Common myeloid progenitor, CD34-positive (primary cell): Measurements from ENCODE around the gene RPN2.

ENCODE experiments used
- CTCF ChIA-PET: fragments of 350-600 bp; sonication (Branson Sonifier 250); formaldehyde crosslinking; loops from one replicate; lab custom pipeline; 2021; ENCODE audit warnings: antibody characterized with exemption; lab: Charles Lee
- POLR2A ChIA-PET: fragments of 350-600 bp; sonication (Branson Sonifier 250); formaldehyde crosslinking; loops from one replicate; lab custom pipeline; 2021; ENCODE audit warnings: antibody characterized with exemption; lab: Charles Lee
- DNase-seq, 3 donors: peaks; one replicate each; pipeline versions ENCODE4 v3.0.0 to v3.0.0-alpha.2; 2013
- H3K27ac ChIP-seq, 2 experiments: 1 replicate in 1 of 2; 2 replicates in 1 of 2; pipeline ENCODE4 v1.7.0; 2013; ENCODE audit warnings: inconsistent platforms in 2 of 2, low read length in 2 of 2, mild to moderate bottlenecking in 2 of 2, low read depth in 1 of 2, moderate library complexity in 1 of 2; ENCODE audit not compliant: severe bottlenecking in 2 of 2, insufficient read depth in 1 of 2, poor library complexity in 1 of 2
- H3K27me3 ChIP-seq, 5 experiments: replicated peaks in 2 of 5; 1 replicate in 3 of 5; 2 replicates in 2 of 5; pipeline versions ENCODE4 v1.6.1 to v1.7.0; 2013; ENCODE audit warnings: low read length in 4 of 5, mild to moderate bottlenecking in 2 of 5, moderate library complexity in 2 of 5, inconsistent platforms in 1 of 5; ENCODE audit not compliant: insufficient read depth in 5 of 5, control insufficient read depth in 4 of 5
- H3K36me3 ChIP-seq, 4 experiments: 1 replicate in 2 of 4; 2 replicates in 2 of 4; pipeline versions ENCODE4 v1.6.1 to v1.7.0; 2013; ENCODE audit warnings: low read length in 3 of 4, control low read depth in 1 of 4, mild to moderate bottlenecking in 1 of 4; ENCODE audit not compliant: control insufficient read depth in 4 of 4, insufficient read depth in 4 of 4
- H3K4me1 ChIP-seq, 4 experiments: 1 replicate in 3 of 4; 2 replicates in 1 of 4; pipeline versions ENCODE4 v1.6.1 to v1.7.1; 2013; ENCODE audit warnings: low read length in 3 of 4, mild to moderate bottlenecking in 3 of 4, control low read depth in 1 of 4, inconsistent platforms in 1 of 4, moderate library complexity in 1 of 4; ENCODE audit not compliant: control insufficient read depth in 4 of 4, insufficient read depth in 4 of 4; ENCODE audit errors: control extremely low read depth in 1 of 4
- H3K4me3 ChIP-seq, 7 experiments: 1 replicate in 4 of 7; 2 replicates in 3 of 7; pipeline versions ENCODE4 v1.5.1 to v1.7.0; 2013; ENCODE audit warnings: mild to moderate bottlenecking in 7 of 7, low read length in 6 of 7, moderate library complexity in 6 of 7, inconsistent platforms in 2 of 7, low read depth in 2 of 7, control low read depth in 1 of 7; ENCODE audit not compliant: insufficient read depth in 4 of 7, control insufficient read depth in 1 of 7; ENCODE audit errors: extremely low read depth in 1 of 7
- H3K9me3 ChIP-seq, 5 experiments: 1 replicate in 4 of 5; 2 replicates in 1 of 5; pipeline versions ENCODE4 v1.6.1 to v1.7.1; 2013; ENCODE audit warnings: low read length in 4 of 5, mild to moderate bottlenecking in 2 of 5, inconsistent platforms in 1 of 5, low read depth in 1 of 5, moderate library complexity in 1 of 5; ENCODE audit not compliant: control insufficient read depth in 4 of 5, insufficient read depth in 2 of 5; ENCODE audit errors: control extremely low read depth in 1 of 5
- WGBS: methylation state at CpG from one replicate; pipeline ENCODE4 v1.1.5; 2013; ENCODE audit not compliant: insufficient coverage; 5-methylcytosine and 5-hydroxymethylcytosine counted together

RPN2 gene

DNA sequence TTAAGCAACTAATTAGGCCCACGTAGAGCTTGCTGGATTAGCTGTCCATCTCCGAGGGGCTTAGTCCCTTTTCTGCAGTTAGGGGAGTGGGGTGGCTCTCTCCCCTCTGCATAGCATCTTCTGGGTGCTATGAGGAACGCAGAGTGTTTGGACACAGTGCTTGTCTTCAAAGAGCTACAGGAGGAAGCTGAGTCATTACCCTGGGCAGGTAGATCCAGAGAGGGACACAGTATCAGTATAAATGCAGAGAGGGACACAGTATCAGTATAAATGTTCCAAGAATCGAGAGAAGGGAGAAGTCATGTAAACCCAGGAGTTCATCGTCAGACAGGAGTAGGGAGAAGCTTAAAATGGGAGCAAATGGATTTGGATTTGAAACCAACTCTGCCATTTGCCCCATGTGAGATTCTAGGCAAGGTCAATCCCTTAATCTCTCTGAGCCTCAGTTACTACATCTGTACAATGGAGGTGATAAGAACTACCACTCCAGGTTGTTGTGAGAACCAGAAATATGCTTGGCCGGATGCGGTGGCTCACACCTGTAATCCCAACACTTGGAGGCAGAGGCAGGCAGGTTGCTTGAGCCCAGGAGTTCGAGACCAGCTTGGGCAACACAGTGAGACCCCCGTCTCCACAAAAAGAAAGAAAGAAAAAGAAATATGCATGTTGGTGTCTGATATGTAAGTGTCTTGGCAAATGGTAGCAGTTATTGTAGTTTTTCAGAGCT, 88.0 kb downstream of the RPN2 start:
- Histone ChIP-seq H3K4me3 (no peak overlapping the region), H3K36me3 (no peaks in the 10 kb centered on the region), H3K27me3 (no peaks in the 10 kb centered on the region), H3K9me3 (no peaks in the 10 kb centered on the region), H3K27ac (no peak overlapping the region), H3K4me1 (peaks cover 6 to 30% (median 23%) of the 10 kb centered on the region in 4 experiments)
- WGBS: 94% methylated on average over 8 of the region's 9 CpGs
- DNase-seq: no peak
- POLR2A ChIA-PET: interaction anchor here (0.8 kb wide), 1 partner anchor 23 kb away, joined by 3 read pairs; no protein-coding TSS in a partner anchor
- CTCF ChIA-PET: interaction anchor here (1.2 to 8.3 kb wide), 5 partner anchors 10 to 264 kb away, joined by 3 to 81 read pairs (median 8); partner anchors contain the start of genes BLCAP and MANBAL

DNA sequence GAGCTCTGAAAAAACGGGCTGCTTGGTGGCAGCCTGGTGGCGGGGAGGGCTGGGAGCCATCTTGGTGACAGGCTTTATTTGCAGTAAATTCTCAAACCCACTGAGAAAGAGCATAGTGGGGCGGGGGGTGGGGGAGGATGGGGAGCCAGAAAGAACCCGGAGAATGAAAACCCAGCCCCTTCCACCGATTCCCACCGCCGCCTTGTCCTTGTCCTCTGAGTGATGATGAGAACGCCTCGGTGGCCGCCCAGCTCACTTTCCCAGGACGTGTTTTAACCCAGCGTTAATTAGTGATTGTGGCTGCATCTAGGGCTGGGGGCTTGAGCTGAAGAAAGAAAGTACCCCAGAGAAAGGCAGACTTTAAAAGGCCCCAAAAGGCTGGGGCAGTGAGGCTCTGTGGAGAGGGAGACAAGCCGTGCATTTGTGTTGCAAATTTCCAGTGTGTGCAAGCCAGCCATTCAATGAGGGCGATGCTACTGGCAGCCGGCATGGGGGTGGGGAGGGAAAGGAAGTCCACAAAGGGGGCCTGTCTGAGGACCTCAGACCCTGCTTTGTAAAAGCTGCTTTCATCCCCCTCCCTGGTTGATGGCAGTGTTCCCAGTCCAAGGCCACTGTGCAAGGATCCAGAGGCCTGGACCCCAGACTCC, 88.7 kb downstream of the RPN2 start:
- WGBS: 98% methylated on average over 12 of the region's 15 CpGs

DNA sequence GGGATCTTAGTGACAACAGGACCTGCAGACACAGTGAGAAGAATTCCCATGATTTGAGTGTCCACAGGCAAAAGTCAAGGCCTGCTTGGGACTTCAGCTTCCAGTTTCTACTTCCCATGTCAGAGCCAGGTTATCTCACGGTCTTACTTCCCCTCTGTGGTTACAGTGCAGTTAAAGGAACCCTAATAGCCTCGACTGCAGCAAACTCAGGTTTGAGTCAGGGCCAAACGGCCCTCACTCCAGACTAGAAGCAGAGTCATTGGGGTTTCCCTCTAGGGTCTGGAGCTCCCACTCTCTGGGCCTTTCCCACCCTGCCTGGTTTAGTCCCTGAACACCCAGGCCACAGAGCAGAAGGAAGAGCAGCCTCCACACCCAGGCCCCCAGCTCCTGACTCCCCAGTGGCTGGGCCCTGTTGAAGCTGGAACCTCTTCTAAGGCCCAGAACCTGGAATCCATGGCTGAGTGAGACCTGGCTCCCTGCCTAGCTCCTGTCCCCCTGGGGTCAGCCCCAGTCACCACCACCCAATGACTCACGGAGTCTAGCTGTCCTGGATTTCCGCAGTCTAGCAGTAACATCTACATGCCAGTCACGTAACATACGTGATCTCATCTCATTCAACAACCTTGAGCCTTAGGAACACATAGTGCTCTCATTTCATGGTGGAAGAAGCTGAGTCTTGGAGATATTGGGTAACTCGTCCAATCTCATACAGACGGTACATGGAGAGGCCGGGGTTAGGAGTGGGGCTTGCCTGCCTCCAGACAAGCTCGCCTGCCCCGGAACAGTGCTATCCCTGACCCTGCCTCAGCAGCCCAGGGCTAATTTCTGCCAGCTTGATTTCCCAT, 91.7 kb downstream of the RPN2 start:
- 69% methylated on average over 12 of the region's 12 CpGs for WGBS
- no peaks in the 10 kb centered on the region for H3K36me3 ChIP-seq
- H3K27ac ChIP-seq: peak overlapping the region in 1 of 2 experiments; percentile 55
- H3K27me3 ChIP-seq: no peaks in the 10 kb centered on the region
- no peak overlapping the region for H3K4me3 ChIP-seq
- no peaks in the 10 kb centered on the region for H3K9me3 ChIP-seq
- POLR2A ChIA-PET: interaction anchor here (0.6 to 1.2 kb wide), 4 partner anchors 9 to 111 kb away, joined by 3 to 5 read pairs (median 3); no protein-coding TSS in a partner anchor
- H3K4me1 ChIP-seq: peaks cover 14 to 54% (median 42%) of the 10 kb centered on the region in 4 experiments
- CTCF ChIA-PET: interaction anchor here (0.9 to 8.3 kb wide), 19 partner anchors 9 to 272 kb away, joined by 3 to 81 read pairs (median 4); partner anchors contain the start of genes BLCAP and MANBAL
- DNase-seq: peak; percentile 83 to 95 (median 94)

More for the DNA sequence above, 88.7 kb downstream of the RPN2 start:
- Histone ChIP-seq H3K4me1 (peaks cover 6 to 32% (median 24%) of the 10 kb centered on the region in 4 experiments), H3K27ac (no peak overlapping the region), H3K27me3 (no peaks in the 10 kb centered on the region), H3K9me3 (no peaks in the 10 kb centered on the region), H3K36me3 (no peaks in the 10 kb centered on the region), H3K4me3 (no peak overlapping the region)
- DNase-seq: no peak
- CTCF ChIA-PET: interaction anchor here (0.7 to 8.3 kb wide), 5 partner anchors 9 to 264 kb away, joined by 3 to 81 read pairs (median 8); partner anchors contain the start of gene BLCAP
- POLR2A ChIA-PET: no interaction called here

DNA sequence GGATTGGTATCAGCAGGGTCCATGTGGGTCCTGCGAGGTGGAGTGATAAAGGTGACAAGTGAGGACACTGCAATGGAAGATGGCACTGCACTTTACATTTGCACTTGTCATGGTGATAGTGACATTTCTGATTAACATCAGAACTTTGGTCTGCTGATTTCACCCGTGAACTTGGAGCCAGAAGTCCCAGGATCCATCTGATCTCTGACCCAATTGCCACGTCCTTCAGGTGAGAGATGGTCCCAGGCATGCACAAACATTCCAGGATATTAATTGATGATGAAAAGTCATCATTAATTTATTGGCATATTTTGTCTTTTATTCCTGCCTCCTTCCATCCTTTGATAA, 92.3 kb downstream of the RPN2 start:
- no peaks in the 10 kb centered on the region for H3K9me3 ChIP-seq
- CTCF ChIA-PET: interaction anchor here (0.9 to 8.3 kb wide), 11 partner anchors 11 to 272 kb away, joined by 3 to 81 read pairs (median 4); partner anchors contain the start of gene BLCAP
- H3K27ac ChIP-seq: peak overlapping the region in 1 of 2 experiments; percentile 55
- POLR2A ChIA-PET: interaction anchor here (1.1 to 1.2 kb wide), 2 partner anchors 9 to 65 kb away, joined by 3 to 5 read pairs; no protein-coding TSS in a partner anchor
- peaks cover 16 to 57% (median 42%) of the 10 kb centered on the region in 4 experiments for H3K4me1 ChIP-seq
- H3K4me3 ChIP-seq: no peak overlapping the region
- DNase-seq: no peak
- no peaks in the 10 kb centered on the region for H3K36me3 ChIP-seq
- no peaks in the 10 kb centered on the region for H3K27me3 ChIP-seq
- 87% methylated on average over 2 of the region's 3 CpGs for whole genome bisulfite sequencing

DNA sequence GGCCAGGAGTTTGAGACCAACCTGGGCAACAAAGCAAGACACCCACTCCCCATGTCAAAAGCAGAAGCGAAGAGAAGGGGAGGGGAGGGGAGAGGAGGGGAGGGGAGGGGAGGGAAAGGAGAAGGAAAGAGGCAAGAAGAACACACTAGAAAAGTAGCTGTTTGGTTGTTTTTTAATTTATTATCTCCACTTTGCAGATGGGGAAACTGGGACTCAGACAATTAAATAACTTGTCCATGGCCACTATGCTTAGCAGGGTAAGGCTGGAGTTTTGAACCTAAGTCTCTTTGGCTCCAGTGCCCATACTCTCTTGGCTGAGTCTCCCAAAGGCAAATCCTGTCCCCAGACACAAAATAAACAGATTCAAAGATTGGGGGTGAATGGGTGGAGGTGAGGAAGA, 94.9 kb downstream of the RPN2 start:
- Histone ChIP-seq H3K36me3 (no peaks in the 10 kb centered on the region), H3K4me1 (peaks cover 20 to 67% (median 54%) of the 10 kb centered on the region in 4 experiments), H3K4me3 (no peak overlapping the region), H3K27me3 (no peaks in the 10 kb centered on the region), H3K27ac (no peak overlapping the region), H3K9me3 (no peaks in the 10 kb centered on the region)
- DNase-seq: peak in 2 of 3 donors; percentile 29 to 41
- ChIA-PET CTCF (no interaction called here), POLR2A (no interaction called here)
- WGBS: no CpG with 5 or more reads among the region's 1 CpG

DNA sequence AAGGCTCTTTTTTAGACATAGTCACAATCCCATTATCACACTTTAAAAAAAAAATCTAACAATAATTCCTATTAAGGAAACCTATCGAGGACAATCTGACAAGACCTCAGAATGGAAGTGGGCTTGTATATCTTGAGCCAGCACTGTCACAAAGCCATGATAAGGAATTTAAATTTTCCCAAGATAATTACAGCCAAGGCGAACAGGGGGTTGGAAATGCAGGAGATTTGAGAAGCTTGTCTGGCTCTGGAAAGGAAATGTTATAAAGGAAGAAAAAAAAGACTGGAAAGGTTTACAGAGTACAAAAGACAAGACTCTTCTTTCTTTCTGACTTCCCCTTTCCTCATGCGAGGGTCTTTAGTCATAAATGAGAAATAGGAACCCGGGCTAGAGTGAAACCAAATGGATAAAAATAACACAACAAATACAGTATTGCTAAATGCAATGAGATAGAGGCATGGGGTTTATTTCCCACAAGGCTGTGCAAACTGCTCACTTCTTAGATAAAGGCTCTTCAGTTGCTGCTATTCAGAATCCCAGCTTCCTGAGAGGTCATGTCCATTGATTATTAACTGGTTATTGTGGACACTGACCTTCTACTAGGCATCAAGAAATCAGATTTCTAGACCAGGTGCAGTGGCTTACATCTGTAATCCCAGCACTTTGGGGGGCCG, 95.9 kb downstream of the RPN2 start:
- ChIA-PET CTCF (interaction anchor here (1.2 to 3.8 kb wide), 4 partner anchors 13 to 260 kb away, joined by 3 to 39 read pairs (median 10); partner anchors contain the start of gene MANBAL), POLR2A (interaction anchor here (1.3 kb wide), 1 partner anchor 14 kb away, joined by 3 read pairs; the partner anchor contains the start of gene MANBAL)
- Histone ChIP-seq H3K4me1 (peaks cover 19 to 62% (median 49%) of the 10 kb centered on the region in 4 experiments), H3K27ac (peak overlapping the region in 1 of 2 experiments; percentile 57), H3K4me3 (peak overlapping the region in 1 of 7 experiments; percentile 26), H3K36me3 (no peaks in the 10 kb centered on the region), H3K9me3 (no peaks in the 10 kb centered on the region), H3K27me3 (no peaks in the 10 kb centered on the region)
- DNase-seq: peak; percentile 45 to 85 (median 82)
- WGBS: 50% methylated on average over 2 of the region's 5 CpGs
